Activated T-cell treated with anti-CD3 and anti-CD28 coated beads for 1 hour (primary cell): ENCODE measurements around the gene CNNM2.
A peak's percentile ranks its signal among the peaks of the same experiment; 100 is the strongest.

Experiments used
- DNase-seq: peaks from one replicate; pipeline ENCODE4 v3.0.0-alpha.2; 2020; ENCODE audit warnings: low read depth

The CNNM2 gene

GRCh38 chr10:102917962-102918816 lies at the start of gene CNNM2:
Gene CNNM2, plus strand, starts transcription at chr10:102918294. Its CDS starts 187 bp downstream, at chr10:102918481.
- peak; percentile 99 for DNase-seq

GRCh38 chr10:102868911-102869257 lies 49.2 kb upstream of the CNNM2 start:
- DNase-seq: no peak

- no peak for DNase-seq
Observed at GRCh38 chr10:102869258-102870198, 48.6 kb upstream of the CNNM2 start, which contains the start of gene AS3MT. Gene AS3MT, plus strand, starts transcription at chr10:102869470. Its CDS starts 123 bp downstream, at chr10:102869593.

- no peak for DNase-seq
Observed at GRCh38 chr10:102870221-102870620, 47.9 kb upstream of the CNNM2 start.

GRCh38 chr10:102872163-102872562 lies 45.9 kb upstream of the CNNM2 start:
- DNase-seq: no peak

GRCh38 chr10:102876747-102877153 lies 41.3 kb upstream of the CNNM2 start:
- no peak for DNase-seq

GRCh38 chr10:102878629-102879028 lies 39.5 kb upstream of the CNNM2 start:
- DNase-seq: no peak

- DNase-seq: no peak
Observed at GRCh38 chr10:102880256-102880655, 37.8 kb upstream of the CNNM2 start.

GRCh38 chr10:102888048-102888447 lies 30.0 kb upstream of the CNNM2 start:
- no peak for DNase-seq

- no peak for DNase-seq
Observed at GRCh38 chr10:102894466-102895213, 23.5 kb upstream of the CNNM2 start.

- DNase-seq: no peak
Observed at GRCh38 chr10:102900006-102900405, 18.1 kb upstream of the CNNM2 start.

- DNase-seq: no peak
Observed at GRCh38 chr10:102904346-102904745, 13.7 kb upstream of the CNNM2 start.

GRCh38 chr10:102906507-102906906 lies 11.6 kb upstream of the CNNM2 start:
- no peak for DNase-seq

- DNase-seq: no peak
Observed at GRCh38 chr10:102914781-102915180, 3.3 kb upstream of the CNNM2 start.

- no peak for DNase-seq
Observed at GRCh38 chr10:102916173-102916572, 1.9 kb upstream of the CNNM2 start.

- peak; percentile 76 for DNase-seq
Observed at GRCh38 chr10:102917314-102917961, 656 bp upstream of the CNNM2 start.

- peak; percentile 4 for DNase-seq
Observed at GRCh38 chr10:102918817-102919245, 737 bp downstream of the CNNM2 start.

- DNase-seq: no peak
Observed at GRCh38 chr10:102919246-102919959, 1.3 kb downstream of the CNNM2 start.

- DNase-seq: no peak
Observed at GRCh38 chr10:102919992-102920739, 2.1 kb downstream of the CNNM2 start.

GRCh38 chr10:102923601-102924000 lies 5.5 kb downstream of the CNNM2 start:
- DNase-seq: no peak
